Ishikawa (cell line): Measurements from ENCODE around the gene DCST2.

Experiments
- EP300 ChIP-seq: IDR thresholded peaks from 2 replicates; pipeline ENCODE4 v1.6.1; 2012; ENCODE audit warnings: borderline replicate concordance
- REST ChIP-seq: IDR thresholded peaks from 2 replicates; pipeline ENCODE4 v1.6.1; 2012; ENCODE audit warnings: low read depth, mild to moderate bottlenecking
- TF ChIP-seq, protein P1 (sequence below): IDR thresholded peaks from 2 replicates; pipeline ENCODE4 v1.6.1; 2012

GRCh38 chr1:155003227-155003765 lies 30.3 kb downstream of the DCST2 start:
- TF ChIP-seq REST: no peak
- no peak for TF ChIP-seq EP300
- TF ChIP-seq, protein P1, sequence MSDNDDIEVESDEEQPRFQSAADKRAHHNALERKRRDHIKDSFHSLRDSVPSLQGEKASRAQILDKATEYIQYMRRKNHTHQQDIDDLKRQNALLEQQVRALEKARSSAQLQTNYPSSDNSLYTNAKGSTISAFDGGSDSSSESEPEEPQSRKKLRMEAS: no peak
